IMR-90 (cell line): ENCODE measurements around the gene AQP12B. TPM values are rescaled to one million over a fixed set of nuclear protein-coding genes. Genes with fewer than 3 reads are reported as not detected.

Experiments used
- ATAC-seq: fragments of 200-7000 bp; cut with Tn5 transposase; 2 replicates; pipeline ENCODE4 v1.9.1; 2020; ENCODE audit warnings: low read depth, mild to moderate bottlenecking, moderate library complexity
- BruUV-seq: library from RNA; stranded (reverse); fragments of 400-500 nt; replicated peaks from 2 replicates; lab custom pipeline; 2021; lab: Mats Ljungman, UMichigan
- CTCF ChIA-PET: fragments of 300-600 bp; formaldehyde crosslinking; extraction: SDS; loops from one replicate; lab custom pipeline; 2021; ENCODE audit warnings: antibody characterized with exemption; lab: Yijun Ruan, JAX
- POLR2A ChIA-PET: fragments of 300-600 bp; sonication (Branson Sonifier 250); formaldehyde crosslinking; loops from one replicate; lab custom pipeline; 2022; ENCODE audit warnings: antibody characterized with exemption; ENCODE audit not compliant: unreplicated experiment; lab: Charles Lee
- DNase-seq: peaks from one replicate; pipeline ENCODE4 v3.0.0; 2013
- H2AFZ ChIP-seq: replicated peaks from 2 replicates; pipeline ENCODE3; 2013; ENCODE audit warnings: low read length, mild to moderate bottlenecking; ENCODE audit not compliant: poor library complexity
- H2AK5ac ChIP-seq: 2 replicates; pipeline ENCODE4 v1.6.1; 2013; ENCODE audit warnings: low read depth, low read length, inconsistent platforms
- H2AK9ac ChIP-seq: replicated peaks from 2 replicates; pipeline ENCODE3; 2013; ENCODE audit warnings: mild to moderate bottlenecking, low read depth, low read length, moderate library complexity; ENCODE audit not compliant: poor library complexity
- H2BK120ac ChIP-seq: 2 replicates; pipeline ENCODE4 v1.6.1; 2013; ENCODE audit warnings: low read depth, low read length, inconsistent platforms
- H2BK15ac ChIP-seq: 3 replicates; pipeline ENCODE4 v1.6.1; 2013; ENCODE audit warnings: low read depth, low read length, inconsistent platforms
- H2BK20ac ChIP-seq: 2 replicates; pipeline ENCODE4 v1.6.1; 2013; ENCODE audit warnings: low read depth, mild to moderate bottlenecking, inconsistent platforms, low read length, moderate library complexity
- H2BK5ac ChIP-seq: 2 replicates; pipeline ENCODE4 v1.6.1; 2013; ENCODE audit warnings: mild to moderate bottlenecking, low read depth, low read length, inconsistent platforms; ENCODE audit not compliant: poor library complexity, severe bottlenecking
- H3K14ac ChIP-seq: replicated peaks from 2 replicates; pipeline ENCODE4 v1.6.1; 2013; ENCODE audit warnings: low read depth, low read length, inconsistent platforms
- H3K18ac ChIP-seq: 2 replicates; pipeline ENCODE4 v1.6.1; 2013; ENCODE audit warnings: low read depth, low read length, control low read depth
- H3K23ac ChIP-seq: 2 replicates; pipeline ENCODE4 v1.6.1; 2013; ENCODE audit warnings: low read depth, low read length, inconsistent platforms
- H3K27ac ChIP-seq: 2 replicates; pipeline ENCODE4 v1.5.1; 2013; ENCODE audit warnings: mild to moderate bottlenecking, control low read depth, low read length; ENCODE audit not compliant: insufficient read depth
- H3K27me3 ChIP-seq: 2 replicates; pipeline ENCODE4 v1.6.1; 2013; ENCODE audit warnings: low read length; ENCODE audit not compliant: control insufficient read depth, insufficient read depth
- H3K36me3 ChIP-seq: 2 replicates; pipeline ENCODE4 v1.6.1; 2013; ENCODE audit warnings: low read length, mixed read lengths; ENCODE audit not compliant: control insufficient read depth, insufficient read depth
- H3K4ac ChIP-seq: 2 replicates; pipeline ENCODE4 v1.6.1; 2013; ENCODE audit warnings: low read depth, low read length, inconsistent platforms
- H3K4me1 ChIP-seq: 2 replicates; pipeline ENCODE4 v1.6.1; 2013; ENCODE audit warnings: low read length, mixed read lengths; ENCODE audit not compliant: control insufficient read depth, insufficient read depth
- H3K4me2 ChIP-seq: 2 replicates; pipeline ENCODE4 v1.6.1; 2013; ENCODE audit warnings: low read depth, mild to moderate bottlenecking, control low read depth, low read length, moderate library complexity
- H3K4me3 ChIP-seq: 2 replicates; pipeline ENCODE4 v1.5.1; 2013; ENCODE audit warnings: low read depth, mild to moderate bottlenecking, control low read depth, low read length, moderate library complexity; ENCODE audit not compliant: insufficient read depth
- H3K56ac ChIP-seq: 2 replicates; pipeline ENCODE4 v1.6.1; 2013; ENCODE audit warnings: low read length, inconsistent platforms; ENCODE audit not compliant: insufficient read depth; ENCODE audit errors: extremely low read depth
- H3K79me1 ChIP-seq, 2 experiments: 2 replicates each; pipeline ENCODE4 v1.6.1; 2013; ENCODE audit warnings: low read length in 2 of 2, inconsistent platforms in 1 of 2, low read depth in 1 of 2
- H3K9ac ChIP-seq: 2 replicates; pipeline ENCODE4 v1.6.1; 2013; ENCODE audit warnings: low read depth, low read length, control low read depth
- H3K9me1 ChIP-seq: 2 replicates; pipeline ENCODE4 v1.6.1; 2013; ENCODE audit warnings: low read length, inconsistent platforms; ENCODE audit not compliant: insufficient read depth
- H3K9me3 ChIP-seq: 2 replicates; pipeline ENCODE4 v1.6.1; 2013; ENCODE audit warnings: low read length; ENCODE audit not compliant: control insufficient read depth, insufficient read depth
- H4K20me1 ChIP-seq: 2 replicates; pipeline ENCODE4 v1.6.1; 2013; ENCODE audit warnings: low read length, inconsistent platforms; ENCODE audit not compliant: insufficient read depth
- H4K5ac ChIP-seq: 2 replicates; pipeline ENCODE4 v1.6.1; 2013; ENCODE audit warnings: mild to moderate bottlenecking, low read depth, low read length, control low read depth
- H4K8ac ChIP-seq, 2 experiments: 2 replicates each; pipeline ENCODE4 v1.6.1; 2013; ENCODE audit warnings: low read depth in 2 of 2, low read length in 2 of 2, control low read depth in 1 of 2, inconsistent platforms in 1 of 2
- H4K91ac ChIP-seq: 2 replicates; pipeline ENCODE4 v1.6.1; 2013; ENCODE audit warnings: low read depth, low read length, inconsistent platforms; ENCODE audit not compliant: insufficient read depth
- CTCF ChIP-seq: conservative IDR thresholded peaks from 2 replicates; pipeline ENCODE4 v1.5.1; 2012; ENCODE audit warnings: mild to moderate bottlenecking, low read depth, low read length, improper control_type of control experiment
- MXI1 ChIP-seq: IDR thresholded peaks from 2 replicates; pipeline ENCODE4 v1.6.1; 2012; ENCODE audit warnings: low read depth, mild to moderate bottlenecking, low read length, moderate library complexity, borderline replicate concordance
- RAD21 ChIP-seq: IDR thresholded peaks from 2 replicates; pipeline ENCODE4 v1.6.1; 2012; ENCODE audit warnings: low read length, improper control_type of control experiment
- WGBS, 2 experiments: methylation state at CpG; one replicate each; pipeline versions ENCODE4 v1.1.5 to v1.1.7; 2013; ENCODE audit warnings: missing lambda C conversion rate in 2 of 2; ENCODE audit not compliant: insufficient read length in 1 of 2; ENCODE audit errors: extremely low coverage in 2 of 2; 5-methylcytosine and 5-hydroxymethylcytosine counted together
- dilution Hi-C: fragments of 300-500 bp; cut with HindIII; formaldehyde crosslinking; loops from one replicate; pipeline ENCODE4 v1.14.3; 2018; ENCODE audit warnings: low sequenced_read_pairs; ENCODE audit not compliant: unreplicated experiment
- in situ Hi-C: fragments of 300-500 bp; cut with MboI; formaldehyde crosslinking; loops from 3 replicates; pipeline ENCODE4 v1.14.3; 2019; ENCODE audit warnings: low sequenced_read_pairs, inconsistent platforms, mixed read lengths
- intact Hi-C: fragments of 100-400 bp; cut with micrococcal nuclease; formaldehyde crosslinking; loops from 2 replicates; pipeline ENCODE4 v1.10.0; 2022
- polyA plus RNA-seq, 3 experiments: library from polyadenylated mRNA; depleted of rRNA; stranded (reverse); fragments of >200 nt; gene quantifications; 2 replicates each; pipeline ENCODE4 v1.2.3, GENCODE V29; 2012; ENCODE audit warnings: low replicate concordance in 1 of 3
- total RNA-seq: library from RNA; depleted of rRNA; stranded (reverse); fragments of >200 nt; gene quantifications from 2 replicates; pipeline ENCODE4 v1.2.3, GENCODE V29; 2012

AQP12B gene
- total and polyA plus RNA-seq, 2 of the 4 experiments (the other 2 are of a cell fraction), result not detected

DNA sequence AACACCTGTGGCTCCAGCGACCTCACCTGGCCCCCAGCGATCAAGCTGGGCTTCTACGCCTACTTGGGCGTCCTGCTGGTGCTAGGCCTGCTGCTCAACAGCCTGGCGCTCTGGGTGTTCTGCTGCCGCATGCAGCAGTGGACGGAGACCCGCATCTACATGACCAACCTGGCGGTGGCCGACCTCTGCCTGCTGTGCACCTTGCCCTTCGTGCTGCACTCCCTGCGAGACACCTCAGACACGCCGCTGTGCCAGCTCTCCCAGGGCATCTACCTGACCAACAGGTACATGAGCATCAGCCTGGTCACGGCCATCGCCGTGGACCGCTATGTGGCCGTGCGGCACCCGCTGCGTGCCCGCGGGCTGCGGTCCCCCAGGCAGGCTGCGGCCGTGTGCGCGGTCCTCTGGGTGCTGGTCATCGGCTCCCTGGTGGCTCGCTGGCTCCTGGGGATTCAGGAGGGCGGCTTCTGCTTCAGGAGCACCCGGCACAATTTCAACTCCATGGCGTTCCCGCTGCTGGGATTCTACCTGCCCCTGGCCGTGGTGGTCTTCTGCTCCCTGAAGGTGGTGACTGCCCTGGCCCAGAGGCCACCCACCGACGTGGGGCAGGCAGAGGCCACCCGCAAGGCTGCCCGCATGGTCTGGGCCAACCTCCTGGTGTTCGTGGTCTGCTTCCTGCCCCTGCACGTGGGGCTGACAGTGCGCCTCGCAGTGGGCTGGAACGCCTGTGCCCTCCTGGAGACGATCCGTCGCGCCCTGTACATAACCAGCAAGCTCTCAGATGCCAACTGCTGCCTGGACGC, 52.5 kb downstream of the AQP12B start:
- H3K9ac ChIP-seq, result no peak overlapping the region
- no peak overlapping the region for H4K5ac ChIP-seq
- no peak overlapping the region for H3K23ac ChIP-seq
- no peak overlapping the region for H3K14ac ChIP-seq
- H3K36me3 ChIP-seq, result no peaks in the 10 kb centered on the region
- TF ChIP-seq MXI1 (no peak), RAD21 (no peak), CTCF (no peak)
- in situ Hi-C loops (no loop called here), intact Hi-C loops (no loop called here), dilution Hi-C loops (no loop called here)
- no peak overlapping the region for H2BK15ac ChIP-seq
- H3K9me3 ChIP-seq, result peaks cover 11% of the 10 kb centered on the region
- H3K9me1 ChIP-seq, result no peaks in the 10 kb centered on the region
- DNase-seq (no peak), ATAC-seq (no peak)
- CTCF ChIA-PET, result no interaction called here
- H3K4ac ChIP-seq, result no peak overlapping the region
- no peak overlapping the region for H4K91ac ChIP-seq
- no peak overlapping the region for H2AK5ac ChIP-seq
- H4K20me1 ChIP-seq, result no peaks in the 10 kb centered on the region
- no peak overlapping the region for H3K4me2 ChIP-seq
- H3K4me3 ChIP-seq, result no peak overlapping the region
- POLR2A ChIA-PET, result no interaction called here
- no peak overlapping the region for H2BK120ac ChIP-seq
- H4K8ac ChIP-seq, result no peak overlapping the region
- no peak overlapping the region for H3K27ac ChIP-seq
- no TSS peak for BruUV-seq
- H3K56ac ChIP-seq, result no peak overlapping the region
- no peak overlapping the region for H2AFZ ChIP-seq
- no peak overlapping the region for H3K18ac ChIP-seq
- no peak overlapping the region for H2BK5ac ChIP-seq
- H2BK20ac ChIP-seq, result no peak overlapping the region
- no peak overlapping the region for H2AK9ac ChIP-seq
- no peaks in the 10 kb centered on the region for H3K79me1 ChIP-seq
- WGBS, 2 experiments, result 86% methylated on average over 44 of the region's 50 CpGs; no CpG with 5 or more reads in 1 of the 2 experiments
- H3K27me3 ChIP-seq, result peaks cover 12% of the 10 kb centered on the region; the same call in 1 of the 2 replicates
- H3K4me1 ChIP-seq, result peaks cover 2% of the 10 kb centered on the region; the same call in 1 of the 2 replicates
